ENCODE measurements around the gene DUS4L.

DUS4L gene

GRCh38 chr7:107615910-107616680, 52.3 kb downstream of the DUS4L start:
- no peak for DNase-seq

GRCh38 chr7:107622429-107622828, 58.7 kb downstream of the DUS4L start:
- DNase-seq, result peak; percentile 19

DNA sequence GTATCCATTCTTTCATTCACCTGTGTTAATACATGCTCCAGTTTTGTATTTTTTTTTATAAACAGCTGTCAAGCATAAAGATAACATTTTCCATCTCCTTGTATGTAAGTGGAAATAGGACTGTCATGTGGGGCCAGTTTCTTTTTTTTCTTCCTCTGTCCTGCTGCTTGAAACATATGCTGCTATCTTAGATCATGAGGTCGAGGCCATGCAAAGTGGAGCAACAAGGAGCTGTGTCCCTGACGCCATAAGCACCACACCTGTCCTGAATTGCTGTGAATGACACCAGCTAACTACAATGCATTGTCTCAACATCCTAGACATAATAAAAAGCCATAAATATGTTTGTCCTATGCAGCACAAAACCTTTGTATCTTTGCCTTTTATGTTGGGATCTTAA, 59.1 kb downstream of the DUS4L start:
- no peak for DNase-seq

- DNase-seq, result no peak
These were observed 63.2 kb downstream of the DUS4L start for GRCh38 chr7:107627002-107627401.

Data from activated CD4-positive, alpha-beta T cell treated with anti-CD3 and anti-CD28 coated beads, Interleukin-2, Interleukin-6, amounts not matched to agents 100 ng/mL and 50 ng/mL, durations not matched to agents 16 hours and 8 hours (primary cell).